ENCODE measurements around the gene JPH2. TPM values are rescaled to one million over a fixed set of nuclear protein-coding genes. Genes with fewer than 3 reads are reported as not detected.

Gene JPH2
- total and polyA plus RNA-seq, 2 of the 4 experiments (the other 2 are of a cell fraction), result 0.44 to 0.54 TPM

DNA sequence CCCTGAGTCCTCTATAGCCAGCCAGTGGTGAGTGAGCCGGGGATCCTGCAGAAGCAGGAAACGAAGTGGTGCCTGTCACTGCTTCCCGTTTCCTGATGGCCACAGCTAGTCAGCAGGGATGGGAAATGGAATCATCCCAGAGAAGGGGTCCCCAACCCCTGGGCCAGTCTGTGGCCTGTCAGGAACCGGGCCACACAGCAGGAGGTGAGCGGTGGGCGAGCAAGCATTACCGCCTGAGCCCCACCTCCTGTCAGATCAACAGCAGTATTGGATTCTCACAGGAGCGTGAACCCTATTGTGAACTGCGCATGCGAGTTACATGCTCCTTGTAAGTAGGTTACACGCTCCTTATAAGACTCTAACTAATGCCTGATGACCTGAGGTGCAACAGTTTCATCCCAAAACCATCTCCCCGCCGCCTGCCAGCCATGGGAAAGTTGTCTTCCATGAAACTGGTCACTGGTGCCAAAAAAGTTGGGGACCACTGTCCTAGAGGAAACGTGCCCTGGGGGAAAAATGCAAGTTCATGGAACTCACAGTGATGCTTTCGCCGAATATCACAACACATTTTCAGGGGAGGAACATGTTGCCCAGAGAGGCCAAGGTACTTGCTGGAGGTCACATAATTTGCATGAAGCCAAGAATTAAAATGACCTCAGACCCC, 113.8 kb downstream of the JPH2 start:
- no peak overlapping the region for H3K56ac ChIP-seq (ENCODE audit: extremely low read depth, insufficient read depth, low read length)
- ChIA-PET CTCF (no interaction called here), POLR2A (ENCODE audit: unreplicated experiment) (no interaction called here)
- no peaks in the 10 kb centered on the region for H3K79me1 ChIP-seq (ENCODE audit: low read depth in 1 of 2, low read length in 2 of 2)
- H2BK5ac ChIP-seq (ENCODE audit: low read depth, low read length, poor library complexity, severe bottlenecking), result no peak overlapping the region
- 86% methylated on average over 11 of the region's 16 CpGs; no CpG with 5 or more reads in 1 of the 2 experiments for WGBS, 2 experiments (ENCODE audit: extremely low coverage in 2 of 2, insufficient read length in 1 of 2)
- H4K8ac ChIP-seq (ENCODE audit: low read depth in 2 of 2, low read length in 2 of 2), result no peak overlapping the region
- no peak overlapping the region for H2BK15ac ChIP-seq (ENCODE audit: low read depth, low read length)
- no peaks in the 10 kb centered on the region for H3K27me3 ChIP-seq (ENCODE audit: control insufficient read depth, insufficient read depth, low read length)
- H3K23ac ChIP-seq (ENCODE audit: low read depth, low read length), result no peak overlapping the region
- no peak for ATAC-seq (ENCODE audit: low read depth)
- no peak overlapping the region for H3K4me2 ChIP-seq (ENCODE audit: low read depth, low read length)
- no peak overlapping the region for H3K14ac ChIP-seq (replicated peaks; ENCODE audit: low read depth, low read length)
- no peak overlapping the region for H4K5ac ChIP-seq (ENCODE audit: low read depth, low read length)
- no peak overlapping the region for H3K4me3 ChIP-seq (ENCODE audit: insufficient read depth, low read depth, low read length)
- intact Hi-C loops (cut with micrococcal nuclease) (loop anchor here (10.0 kb wide), 1 partner anchor 128 kb away; no protein-coding TSS in a partner anchor), dilution Hi-C loops (cut with HindIII; ENCODE audit: low sequenced_read_pairs, unreplicated experiment) (no loop called here), in situ Hi-C loops (cut with MboI; ENCODE audit: low sequenced_read_pairs) (no loop called here)
- DNase-seq, result no peak
- H2AFZ ChIP-seq (replicated peaks; ENCODE audit: low read length, poor library complexity), result no peak overlapping the region
- peaks cover 11% of the 10 kb centered on the region for H3K9me1 ChIP-seq (ENCODE audit: insufficient read depth, low read length)
- peaks cover 2% of the 10 kb centered on the region; the same call in 1 of the 2 replicates for H3K36me3 ChIP-seq (ENCODE audit: control insufficient read depth, insufficient read depth, low read length)
- H3K9ac ChIP-seq (ENCODE audit: low read depth, low read length), result no peak overlapping the region
- H3K27ac ChIP-seq (ENCODE audit: insufficient read depth, low read length), result no peak overlapping the region
- TF ChIP-seq MXI1 (IDR thresholded peaks at IDR 0.05; ENCODE audit: borderline replicate concordance, low read depth, low read length), result no peak
- TF ChIP-seq SMC3 (IDR thresholded peaks at IDR 0.05; ENCODE audit: low read depth, low read length), result no peak
- no peak for TF ChIP-seq CEBPB (IDR thresholded peaks at IDR 0.05; ENCODE audit: low read depth, low read length)
- TF ChIP-seq BHLHE40 (IDR thresholded peaks at IDR 0.05; ENCODE audit: low read depth, low read length), result no peak
- TF ChIP-seq POLR2A (IDR thresholded peaks at IDR 0.05; ENCODE audit: low read depth, low read length), result no peak
- no peak for TF ChIP-seq FOS (IDR thresholded peaks at IDR 0.05; ENCODE audit: low read depth, low read length)
- TF ChIP-seq RFX5 (IDR thresholded peaks at IDR 0.05; ENCODE audit: low read depth, low read length), result no peak
- TF ChIP-seq MAFK (IDR thresholded peaks at IDR 0.05; ENCODE audit: low read depth, low read length), result no peak
- no peak overlapping the region for H2AK9ac ChIP-seq (replicated peaks; ENCODE audit: low read depth, low read length, poor library complexity)
- no peak overlapping the region for H2BK20ac ChIP-seq (ENCODE audit: low read depth, low read length)
- H2AK5ac ChIP-seq (ENCODE audit: low read depth, low read length), result no peak overlapping the region
- peaks cover 4% of the 10 kb centered on the region for H3K4me1 ChIP-seq (ENCODE audit: control insufficient read depth, insufficient read depth, low read length)
- H4K91ac ChIP-seq (ENCODE audit: insufficient read depth, low read depth, low read length), result no peak overlapping the region
- H2BK120ac ChIP-seq (ENCODE audit: low read depth, low read length), result no peak overlapping the region; the same call in 1 of the 2 replicates
- no TSS peak for BruUV-seq (replicated peaks)
- H4K20me1 ChIP-seq (ENCODE audit: insufficient read depth, low read length), result no peaks in the 10 kb centered on the region
- H3K9me3 ChIP-seq (ENCODE audit: control insufficient read depth, insufficient read depth, low read length), result no peaks in the 10 kb centered on the region
- H3K4ac ChIP-seq (ENCODE audit: low read depth, low read length), result no peak overlapping the region
- H3K18ac ChIP-seq (ENCODE audit: low read depth, low read length), result no peak overlapping the region
